GM13977 (cell line): ENCODE measurements around the gene ARHGEF10L.
"Not testable (repeated sequence)": the region's sequence is repeated elsewhere in the genome, so short reads cannot be mapped to it uniquely, and the experiment has no call there.

ENCODE experiments used
- DNase-seq: peaks from one replicate; pipeline ENCODE4 v3.0.0; 2012; ENCODE audit warnings: low spot score
- CTCF ChIP-seq: IDR thresholded peaks from 2 replicates; pipeline ENCODE4 v1.5.1; 2012; ENCODE audit warnings: mild to moderate bottlenecking, control low read depth; ENCODE audit not compliant: insufficient read depth; ENCODE audit errors: extremely low read depth, missing control alignments
- in situ Hi-C: fragments of 300-500 bp; cut with MboI; formaldehyde crosslinking; loops from one replicate; pipeline ENCODE4 v1.12.0; 2022; ENCODE audit warnings: low sequenced_read_pairs, low pct_unique_long_range_greater_than_20kb, mixed read lengths, inconsistent platforms; ENCODE audit not compliant: unreplicated experiment

The ARHGEF10L gene

GRCh38 chr1:17745479-17745955 is 206.0 kb downstream of the ARHGEF10L start:
- DNase-seq = no peak
- in situ Hi-C loops = no loop called here

GRCh38 chr1:17746281-17746680 is 206.8 kb downstream of the ARHGEF10L start:
- in situ Hi-C loops, DNase-seq: not testable (repeated sequence)

More at GRCh38 chr1:17745479-17745955, 206.0 kb downstream of the ARHGEF10L start:
- no peak for TF ChIP-seq CTCF

- TF ChIP-seq CTCF = no peak
- DNase-seq = no peak
- in situ Hi-C loops = no loop called here
Observed at GRCh38 chr1:17746920-17747319, 207.4 kb downstream of the ARHGEF10L start.
